Measurements from ENCODE around the gene EXOSC9. TPM values are rescaled to one million over a fixed set of nuclear protein-coding genes. Genes with fewer than 3 reads are reported as not detected.

Gene EXOSC9
- total RNA-seq, 2 donors from 2014 or later, result 10.6 to 14.2 TPM

DNA sequence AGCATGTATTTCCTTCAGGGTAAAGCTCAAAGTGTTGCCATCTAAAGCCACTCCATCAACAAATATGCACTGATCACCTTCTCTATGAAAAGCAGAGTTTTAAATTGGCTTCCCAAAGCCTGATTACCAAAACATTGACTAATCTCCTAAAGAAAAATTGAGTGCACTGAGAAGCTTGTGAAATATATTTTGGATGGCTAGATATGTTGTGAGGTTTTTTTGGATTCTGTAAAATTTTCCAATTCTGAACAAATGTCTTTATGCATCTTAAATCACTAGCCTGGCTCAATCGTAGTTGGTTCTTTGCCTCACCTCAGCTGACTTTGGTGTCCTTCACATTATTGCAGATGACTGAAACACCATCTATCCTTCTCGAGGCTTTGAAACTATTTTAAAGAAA lies 14.9 kb upstream of the EXOSC9 start:
- Histone ChIP-seq H3K36me3 (replicated peaks in 1 of 2; ENCODE audit: insufficient read depth in 1 of 2, low read depth in 2 of 2) (no peaks in the 10 kb centered on the region), H3K4me1 (no peaks in the 10 kb centered on the region), H3K27me3 (no peaks in the 10 kb centered on the region), H3K4me3 (no peak overlapping the region), H3K27ac (no peak overlapping the region), H3K9me3 (no peaks in the 10 kb centered on the region)
- WGBS, 2 donors, result 32 to 48% methylated on average over 2 of the region's 2 CpGs
- no peak for TF ChIP-seq CTCF (IDR thresholded peaks at IDR 0.05)
- no peak for TF ChIP-seq POLR2A (IDR thresholded peaks at IDR 0.05)
- intact Hi-C loops (cut with DNase I), result no loop called here
- DNase-seq, result no peak
- ATAC-seq, result no peak

- Histone ChIP-seq H3K36me3 (replicated peaks in 1 of 2; ENCODE audit: insufficient read depth in 1 of 2, low read depth in 2 of 2) (no peaks in the 10 kb centered on the region), H3K4me3 (no peak overlapping the region), H3K27ac (no peak overlapping the region), H3K9me3 (no peaks in the 10 kb centered on the region), H3K27me3 (no peaks in the 10 kb centered on the region), H3K4me1 (no peaks in the 10 kb centered on the region)
- no peak for DNase-seq
- ATAC-seq, result no peak
- TF ChIP-seq POLR2A (IDR thresholded peaks at IDR 0.05), result no peak
- no peak for TF ChIP-seq CTCF (IDR thresholded peaks at IDR 0.05)
- 56 to 70% methylated on average over 2 of the region's 2 CpGs for WGBS, 2 donors
- intact Hi-C loops (cut with DNase I), result no loop called here
Measured at GRCh38 chr4:121788896-121789295, 12.2 kb upstream of the EXOSC9 start.

- H3K36me3 ChIP-seq (replicated peaks in 1 of 2; ENCODE audit: insufficient read depth in 1 of 2, low read depth in 2 of 2), result no peaks in the 10 kb centered on the region
- intact Hi-C loops (cut with DNase I), result no loop called here
- no peaks in the 10 kb centered on the region for H3K27me3 ChIP-seq
- TF ChIP-seq CTCF (IDR thresholded peaks at IDR 0.05), result no peak
- no peak for TF ChIP-seq POLR2A (IDR thresholded peaks at IDR 0.05)
- no peak for ATAC-seq
- no peak overlapping the region for H3K4me3 ChIP-seq
- H3K27ac ChIP-seq, result no peak overlapping the region
- no peak for DNase-seq
- H3K4me1 ChIP-seq, result no peaks in the 10 kb centered on the region
- WGBS, 2 donors, result 60 to 87% methylated on average over 1 of the region's 1 CpG
- H3K9me3 ChIP-seq, result no peaks in the 10 kb centered on the region
Measured at GRCh38 chr4:121789455-121789854, 11.7 kb upstream of the EXOSC9 start.

- H3K27ac ChIP-seq, result no peak overlapping the region
- WGBS, 2 donors, result 54 to 61% methylated on average over 3 of the region's 3 CpGs
Measured at GRCh38 chr4:121789960-121790829, 10.9 kb upstream of the EXOSC9 start.

More at GRCh38 chr4:121789960-121790829, 10.9 kb upstream of the EXOSC9 start:
- DNase-seq, result no peak
- Histone ChIP-seq H3K4me1 (no peaks in the 10 kb centered on the region), H3K36me3 (replicated peaks in 1 of 2; ENCODE audit: insufficient read depth in 1 of 2, low read depth in 2 of 2) (no peaks in the 10 kb centered on the region), H3K4me3 (no peak overlapping the region), H3K9me3 (no peaks in the 10 kb centered on the region), H3K27me3 (no peaks in the 10 kb centered on the region)
- TF ChIP-seq CTCF (IDR thresholded peaks at IDR 0.05) (no peak), POLR2A (IDR thresholded peaks at IDR 0.05) (no peak)
- intact Hi-C loops (cut with DNase I), result no loop called here
- ATAC-seq, result no peak
